LNCAP (cell line): Measurements from ENCODE around the gene HAO1.

Experiments
- TF ChIP-seq, protein P1 (sequence below): fragments of 450-650 bp; IDR thresholded peaks from 2 replicates; pipeline ENCODE4 v1.5.1; 2017; ENCODE audit warnings: mild to moderate bottlenecking

HAO1 gene

DNA sequence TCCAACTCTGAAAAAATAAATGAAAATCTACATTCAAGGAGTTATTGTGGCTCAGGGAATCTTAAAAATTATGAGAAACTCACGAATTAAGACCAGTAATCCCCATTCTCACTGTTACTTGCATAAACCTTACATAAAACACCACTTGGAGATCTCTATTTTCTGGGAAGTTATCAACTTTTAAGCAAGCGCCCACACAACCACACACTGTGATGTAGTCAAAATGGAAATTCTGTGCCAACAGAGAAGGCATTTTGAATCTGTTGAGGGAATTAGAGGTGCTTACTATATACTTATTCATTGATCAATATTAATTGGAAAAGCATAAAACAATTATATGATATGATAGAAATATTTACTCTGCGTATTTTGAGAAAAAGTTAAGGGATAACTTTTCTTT, 58.7 kb downstream of the HAO1 start:
- TF ChIP-seq, protein P1, sequence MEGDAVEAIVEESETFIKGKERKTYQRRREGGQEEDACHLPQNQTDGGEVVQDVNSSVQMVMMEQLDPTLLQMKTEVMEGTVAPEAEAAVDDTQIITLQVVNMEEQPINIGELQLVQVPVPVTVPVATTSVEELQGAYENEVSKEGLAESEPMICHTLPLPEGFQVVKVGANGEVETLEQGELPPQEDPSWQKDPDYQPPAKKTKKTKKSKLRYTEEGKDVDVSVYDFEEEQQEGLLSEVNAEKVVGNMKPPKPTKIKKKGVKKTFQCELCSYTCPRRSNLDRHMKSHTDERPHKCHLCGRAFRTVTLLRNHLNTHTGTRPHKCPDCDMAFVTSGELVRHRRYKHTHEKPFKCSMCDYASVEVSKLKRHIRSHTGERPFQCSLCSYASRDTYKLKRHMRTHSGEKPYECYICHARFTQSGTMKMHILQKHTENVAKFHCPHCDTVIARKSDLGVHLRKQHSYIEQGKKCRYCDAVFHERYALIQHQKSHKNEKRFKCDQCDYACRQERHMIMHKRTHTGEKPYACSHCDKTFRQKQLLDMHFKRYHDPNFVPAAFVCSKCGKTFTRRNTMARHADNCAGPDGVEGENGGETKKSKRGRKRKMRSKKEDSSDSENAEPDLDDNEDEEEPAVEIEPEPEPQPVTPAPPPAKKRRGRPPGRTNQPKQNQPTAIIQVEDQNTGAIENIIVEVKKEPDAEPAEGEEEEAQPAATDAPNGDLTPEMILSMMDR, result no peak

DNA sequence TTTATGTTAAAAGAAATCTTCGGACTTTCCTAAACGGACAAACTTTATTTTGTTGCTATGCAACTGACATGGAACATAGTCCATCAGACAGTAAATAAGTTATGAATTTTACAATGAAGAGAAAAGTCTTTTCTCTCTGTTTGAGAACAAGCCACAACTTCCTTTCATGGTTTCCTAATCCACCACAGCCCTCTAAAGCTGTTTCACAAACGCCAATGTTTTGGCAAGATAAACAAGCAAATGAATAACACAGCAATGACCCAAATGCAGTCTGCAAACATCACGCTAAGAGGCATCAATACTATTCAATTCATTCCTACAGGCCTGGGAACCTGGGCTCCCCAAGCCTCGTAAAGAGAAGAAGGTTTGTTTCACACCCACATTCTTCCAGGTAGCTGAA, 60.4 kb downstream of the HAO1 start:
- TF ChIP-seq, protein P1, result no peak

DNA sequence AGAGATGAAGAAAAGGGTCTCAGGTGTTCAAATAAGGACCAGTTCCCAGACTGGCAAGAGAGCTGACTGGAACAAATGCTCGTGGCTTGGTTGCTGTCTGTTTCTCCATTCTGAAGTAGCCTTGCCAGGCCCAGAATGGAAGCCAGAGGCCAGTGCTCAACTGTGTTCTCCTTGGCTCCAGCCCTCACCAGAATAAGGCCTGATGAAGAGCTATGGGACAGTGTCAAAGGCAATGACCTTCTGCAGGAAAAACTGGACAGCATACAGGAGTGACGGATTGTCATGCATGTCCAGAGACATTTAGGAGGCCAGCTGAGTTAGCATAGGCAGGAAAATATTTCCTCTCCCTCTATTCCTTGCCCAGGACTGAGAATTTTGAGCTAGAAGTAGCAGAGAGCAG, 72.2 kb downstream of the HAO1 start:
- TF ChIP-seq, protein P1, result no peak

DNA sequence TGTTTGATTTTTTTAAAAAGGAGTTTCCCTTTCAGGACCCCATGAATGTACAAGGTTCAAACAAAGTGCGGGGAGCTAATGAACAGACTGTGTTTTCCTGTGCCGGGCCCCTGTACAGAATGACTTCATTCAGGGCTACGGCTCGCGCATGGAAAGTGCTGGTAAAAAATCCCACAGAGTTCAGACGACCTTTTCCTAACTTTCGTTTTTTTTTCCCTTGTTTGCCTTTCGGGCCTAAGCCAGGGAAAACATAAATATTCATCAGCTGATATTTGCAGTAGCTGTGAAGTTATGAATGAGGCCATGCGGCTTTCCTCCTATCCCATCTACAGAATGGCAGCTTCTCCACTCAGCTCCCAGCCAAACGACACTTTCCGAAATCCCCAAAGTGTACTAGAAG, 74.0 kb downstream of the HAO1 start:
- TF ChIP-seq, protein P1, result no peak

DNA sequence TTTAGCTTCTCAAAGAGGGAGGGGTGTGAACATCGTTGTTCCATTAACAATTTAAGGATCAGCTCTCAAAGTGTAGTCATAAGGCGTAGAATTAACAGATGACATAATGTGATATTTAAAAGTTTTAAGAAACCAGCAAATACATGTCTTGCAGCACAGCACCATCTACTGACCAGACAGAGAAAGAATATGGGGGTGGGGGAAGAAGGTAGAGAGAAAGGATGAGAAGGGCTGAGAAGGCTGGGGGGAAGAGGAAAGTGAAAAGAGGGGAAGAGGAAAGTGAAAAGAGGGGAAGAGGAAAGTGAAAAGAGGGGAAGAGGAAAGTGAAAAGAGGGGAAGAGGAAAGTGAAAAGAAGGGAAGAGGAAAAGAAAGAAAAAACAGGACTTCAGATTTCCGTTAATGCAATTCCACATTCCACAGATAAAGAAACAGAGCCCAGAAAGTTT, 80.9 kb downstream of the HAO1 start:
- TF ChIP-seq, protein P1, result peak; percentile 71

DNA sequence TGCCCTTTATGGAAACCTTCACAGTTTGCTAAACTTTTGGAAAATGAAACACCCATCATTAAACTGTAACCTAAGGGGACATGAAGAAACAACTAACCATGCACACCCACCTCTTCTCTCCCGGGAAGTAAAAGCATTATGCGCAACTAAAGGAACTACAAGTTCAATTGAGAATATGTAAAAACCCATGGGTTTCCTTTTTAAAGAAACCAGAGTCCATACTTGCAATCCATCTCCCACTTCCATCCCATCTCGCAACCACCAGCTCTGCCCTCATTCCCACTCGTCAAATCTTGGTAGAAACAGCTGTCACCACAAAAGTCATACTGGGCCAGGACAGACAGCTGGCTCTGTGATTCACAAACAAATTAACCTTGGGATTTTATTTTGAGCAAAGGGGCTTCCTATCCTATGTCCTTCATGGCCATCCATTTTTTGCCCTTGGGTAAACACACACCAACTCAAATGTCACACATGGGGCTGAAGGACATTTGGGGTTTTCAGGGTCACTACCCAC, 81.5 kb downstream of the HAO1 start:
- TF ChIP-seq, protein P1, result no peak

DNA sequence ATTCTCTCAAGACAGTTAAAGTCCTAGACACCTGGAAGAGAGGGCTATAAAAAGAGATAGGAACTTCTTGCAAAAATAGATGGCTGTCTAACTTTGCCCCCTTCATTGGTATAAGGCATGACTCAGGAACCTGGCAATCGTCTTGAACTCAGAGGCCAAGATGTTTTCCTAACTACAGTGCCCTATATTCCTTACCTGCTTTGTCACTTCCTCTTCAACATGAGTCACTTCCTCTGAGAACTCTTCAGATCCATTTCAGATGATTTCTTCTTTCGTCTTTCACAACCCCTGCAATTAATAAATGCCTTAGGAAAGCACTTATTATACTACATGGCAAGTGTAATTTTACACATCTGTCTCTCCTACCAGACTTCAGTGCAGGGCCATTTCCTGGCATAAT, 83.5 kb downstream of the HAO1 start:
- TF ChIP-seq, protein P1, result no peak

DNA sequence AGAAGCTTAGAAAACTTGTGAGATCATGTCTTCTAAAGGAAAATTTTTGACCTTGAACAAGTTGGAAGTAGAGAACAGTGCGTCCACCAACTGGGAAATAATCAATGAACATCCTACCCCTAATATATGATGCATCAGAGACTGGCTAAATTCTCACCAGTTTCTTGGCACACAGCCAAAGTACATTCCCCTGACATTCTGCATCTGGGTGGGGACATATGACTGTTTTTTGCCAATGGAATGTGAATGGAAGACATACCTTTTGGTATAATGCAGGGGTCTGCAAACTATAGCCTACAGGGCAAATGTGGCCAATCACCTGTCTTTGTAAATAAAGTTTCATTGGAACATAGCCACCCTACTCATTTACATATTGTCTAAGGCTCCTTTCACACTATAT, 84.7 kb downstream of the HAO1 start:
- TF ChIP-seq, protein P1, result no peak
